GM18517 (cell line): ENCODE results near the gene SLC4A1AP.

ENCODE experiments used
- ATAC-seq: cut with Tn5 transposase; IDR thresholded peaks from one replicate; pipeline ENCODE4 v1.9.1; 2021; ENCODE audit warnings: mild to moderate bottlenecking, moderate library complexity; ENCODE audit not compliant: unreplicated experiment

The SLC4A1AP gene

DNA sequence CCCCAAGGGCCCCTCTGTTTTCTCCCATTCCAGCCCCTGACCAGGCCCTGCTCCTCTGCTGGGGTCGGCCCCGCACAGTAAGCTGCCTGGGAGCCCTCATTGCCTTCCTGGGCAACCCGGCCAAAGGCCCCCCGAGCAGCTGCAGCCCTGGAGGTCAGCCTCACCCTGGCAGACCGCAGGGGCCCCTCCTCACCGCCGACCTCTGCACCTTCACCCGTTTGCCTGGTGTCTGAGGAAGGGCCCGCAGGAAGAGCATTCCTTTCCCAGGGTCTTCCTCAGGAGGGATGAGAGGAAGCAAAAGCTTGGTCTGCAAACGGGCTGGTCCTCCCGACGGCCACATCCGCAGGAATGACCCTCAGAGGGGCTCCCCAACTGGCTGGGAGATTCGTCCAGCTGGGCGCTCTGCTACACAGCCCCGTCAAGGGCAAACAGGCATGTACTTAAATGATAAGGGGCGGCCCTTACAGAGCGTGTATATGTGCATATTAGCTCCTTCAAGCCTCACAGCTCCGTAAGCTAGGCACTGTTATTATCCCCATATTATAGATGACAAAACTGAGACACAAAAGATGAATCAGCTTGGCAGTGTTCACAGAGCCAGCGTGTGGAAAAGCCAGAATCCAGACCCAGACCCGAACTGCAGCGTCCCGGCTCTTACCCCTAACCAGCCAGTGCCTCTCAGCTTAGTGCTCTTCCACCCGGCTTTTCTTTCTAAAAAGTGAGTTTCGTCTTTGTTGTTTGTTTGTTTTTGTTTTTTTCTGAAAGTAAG lies 52.8 kb downstream of the SLC4A1AP start:
- ATAC-seq: no peak

GRCh38 chr2:27717070-27717795 lies 53.5 kb downstream of the SLC4A1AP start:
- ATAC-seq: no peak

- ATAC-seq: no peak
These were observed 56.4 kb downstream of the SLC4A1AP start for GRCh38 chr2:27720004-27720551.

GRCh38 chr2:27721335-27721734 lies 57.6 kb downstream of the SLC4A1AP start:
- ATAC-seq: no peak

DNA sequence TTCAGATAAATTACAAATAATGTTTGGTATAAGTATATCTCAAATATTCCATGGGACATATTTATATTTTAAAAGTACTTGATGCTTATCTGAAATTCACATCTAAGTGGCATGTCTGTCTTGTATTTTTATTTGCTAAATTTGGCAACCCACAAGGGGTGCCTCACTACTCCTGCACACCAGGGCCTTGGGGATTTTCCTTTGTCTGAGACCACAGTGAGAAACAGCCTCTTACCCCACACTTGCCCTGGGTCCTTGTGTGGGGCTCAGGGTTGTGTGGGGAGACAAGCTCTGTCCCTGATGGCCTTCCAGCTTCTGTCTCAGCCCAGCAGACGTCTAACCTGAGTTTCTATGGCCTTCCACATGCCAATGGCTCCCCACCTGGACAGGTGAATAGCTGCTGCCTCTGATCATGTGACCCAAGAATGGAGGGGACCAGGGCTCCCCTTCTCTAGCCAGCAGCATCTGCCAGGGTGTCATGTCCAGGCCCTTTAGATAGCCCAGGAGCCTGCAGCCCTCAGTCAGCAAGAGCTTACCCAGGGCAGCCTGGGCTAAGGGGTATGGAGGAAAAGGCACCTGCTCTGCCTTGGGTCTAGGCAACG lies 58.3 kb downstream of the SLC4A1AP start:
- no peak for ATAC-seq

DNA sequence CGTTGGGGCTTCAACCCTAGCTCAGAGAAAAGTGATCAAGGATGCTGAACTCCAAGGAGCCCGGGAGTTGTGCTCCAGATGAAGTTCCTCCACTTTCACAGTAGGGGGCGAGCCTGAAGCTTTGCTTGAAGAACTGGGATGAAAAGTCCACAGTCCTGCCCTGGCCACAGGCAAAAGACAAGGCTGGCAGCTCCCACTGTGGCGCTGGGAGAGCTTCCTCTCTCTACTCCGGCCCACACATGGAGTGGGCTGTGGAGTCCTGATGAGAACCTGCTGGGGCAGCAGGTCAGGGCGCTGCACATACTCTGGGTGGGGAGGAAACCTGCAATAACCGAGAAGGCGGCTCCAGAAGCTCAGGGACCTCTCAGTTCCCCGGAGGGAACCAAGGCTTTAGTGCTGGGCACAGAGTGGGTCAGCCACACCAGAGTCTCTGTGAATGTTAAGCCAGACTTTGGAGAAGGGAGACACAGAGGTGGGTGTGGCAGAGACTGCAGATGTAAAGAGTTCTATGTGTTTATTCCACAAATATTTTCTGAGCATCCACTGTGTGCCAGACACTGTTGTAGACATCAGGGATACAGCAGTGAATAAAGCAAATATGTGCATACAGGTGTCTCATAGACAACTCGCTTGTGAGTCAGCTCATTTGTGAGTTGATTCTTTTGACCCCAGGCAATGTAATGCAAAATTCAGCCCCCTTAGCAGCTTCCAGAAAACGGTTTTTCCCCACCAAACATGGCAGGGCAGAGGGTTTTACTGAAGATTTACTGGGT lies 59.9 kb downstream of the SLC4A1AP start:
- no peak for ATAC-seq

GRCh38 chr2:27724191-27724590 lies 60.5 kb downstream of the SLC4A1AP start:
- no peak for ATAC-seq

DNA sequence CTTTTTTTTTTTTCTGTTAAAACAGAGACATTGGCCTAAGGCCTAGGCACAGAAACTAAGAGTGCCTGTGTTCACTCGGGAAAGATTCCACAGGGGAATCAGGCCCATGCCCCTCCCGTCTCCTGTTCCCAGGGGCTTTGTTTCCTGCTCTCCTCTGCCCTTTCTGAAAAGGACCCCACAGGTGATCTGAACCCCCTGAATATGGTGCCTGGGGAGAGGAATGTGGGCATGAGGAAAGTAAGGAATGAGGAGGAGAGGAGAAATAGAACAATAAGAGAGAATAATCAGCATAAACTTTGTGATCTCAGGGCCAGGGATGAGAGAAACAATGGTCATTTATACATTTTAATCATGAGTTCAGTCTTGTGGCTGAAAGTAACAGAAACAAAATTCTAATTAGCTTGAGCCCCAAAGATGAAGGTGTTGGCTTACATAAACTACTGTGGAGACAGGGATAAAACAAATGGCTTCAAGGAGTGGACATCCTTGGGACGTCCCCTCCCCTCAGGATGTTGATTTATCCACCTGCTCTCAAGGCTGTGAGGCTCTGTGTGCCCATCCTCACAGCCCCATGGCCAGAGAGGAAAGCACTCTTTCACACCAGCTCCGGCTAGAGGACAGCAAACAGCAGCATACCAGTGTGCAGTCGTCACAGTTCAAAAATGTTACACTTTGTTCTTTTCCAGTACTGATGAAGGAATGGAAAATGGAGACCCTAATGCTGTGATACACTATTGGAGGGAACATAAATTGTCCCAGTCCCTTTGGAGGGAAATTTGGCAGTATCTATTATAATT lies 61.4 kb downstream of the SLC4A1AP start:
- no peak for ATAC-seq

GRCh38 chr2:27727257-27727656 lies 63.6 kb downstream of the SLC4A1AP start:
- no peak for ATAC-seq

- ATAC-seq: no peak
These were observed 64.6 kb downstream of the SLC4A1AP start for GRCh38 chr2:27728081-27728858.

GRCh38 chr2:27729198-27729597 lies 65.5 kb downstream of the SLC4A1AP start:
- ATAC-seq: no peak

GRCh38 chr2:27729614-27730013 lies 65.9 kb downstream of the SLC4A1AP start:
- ATAC-seq: no peak

DNA sequence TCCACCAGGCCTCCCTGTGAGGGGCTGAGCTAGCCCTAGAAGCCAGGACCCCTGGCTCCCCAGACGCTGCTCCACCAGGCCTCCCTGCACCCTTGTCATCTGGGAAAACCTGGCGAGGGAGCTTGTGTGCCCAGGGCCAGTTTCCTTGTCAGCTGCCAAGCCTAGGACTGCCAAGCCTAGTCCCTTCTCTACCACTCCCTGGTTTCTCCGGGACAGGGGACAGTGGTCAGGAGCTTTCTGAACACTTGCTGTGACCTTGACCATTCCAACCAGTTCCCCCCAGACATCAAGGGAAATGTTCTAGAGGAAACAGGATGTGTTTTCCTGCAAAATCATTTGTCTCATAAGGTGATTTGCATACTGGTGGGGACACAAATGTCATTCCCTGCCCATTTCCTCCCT lies 66.6 kb downstream of the SLC4A1AP start:
- no peak for ATAC-seq

- ATAC-seq: no peak
These were observed 67.4 kb downstream of the SLC4A1AP start for GRCh38 chr2:27730980-27731691.

GRCh38 chr2:27734305-27734704 lies 70.6 kb downstream of the SLC4A1AP start:
- ATAC-seq: no peak

DNA sequence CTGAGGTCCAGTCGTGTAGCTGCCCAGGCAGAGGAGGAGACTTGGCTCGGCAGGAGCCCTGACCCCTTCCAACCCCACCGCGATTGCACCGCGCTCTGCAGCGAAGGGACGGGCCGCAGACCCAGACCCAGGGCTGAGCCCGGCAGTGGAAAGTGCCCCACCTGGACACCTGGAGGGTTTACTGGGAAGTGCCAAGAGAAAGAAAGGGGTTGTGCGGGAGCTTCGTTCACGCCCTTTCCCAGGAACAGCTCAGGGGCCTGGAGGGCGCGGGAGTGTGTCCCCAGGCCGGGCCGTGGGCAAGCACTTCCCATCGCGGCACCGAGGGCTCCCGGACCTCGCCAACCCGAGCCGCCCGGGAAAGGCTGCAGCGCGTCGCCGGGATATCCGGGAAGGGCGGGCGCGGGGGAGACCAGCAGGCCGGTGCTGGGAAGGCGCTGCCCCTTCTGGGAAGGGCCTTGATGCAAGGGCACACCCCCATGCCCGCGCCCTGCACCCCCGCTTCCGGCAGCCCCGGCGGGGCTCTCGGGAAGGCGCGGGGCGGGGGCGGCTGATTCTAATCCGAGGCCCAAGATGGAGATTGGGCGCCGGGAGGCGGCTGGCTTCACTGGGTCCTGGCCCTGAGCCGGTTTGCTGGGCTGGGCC lies 71.7 kb downstream of the SLC4A1AP start:
- no peak for ATAC-seq

- no peak for ATAC-seq
These were observed 72.6 kb downstream of the SLC4A1AP start for GRCh38 chr2:27736031-27736889.
